Testis (tissue), 3 donors: ENCODE measurements around the gene DDB1. TPM values are rescaled to one million over a fixed set of nuclear protein-coding genes. Genes with fewer than 3 reads are reported as not detected.

Source experiments
- DNase-seq: peaks from one replicate; pipeline ENCODE4 v3.0.0-alpha.2; 2019
- H3K27ac ChIP-seq, 2 donors: fragments of 200-600 bp; sonication (generic); one replicate each; pipeline ENCODE4 v1.5.1; 2019
- H3K27me3 ChIP-seq: fragments of 200-600 bp; sonication (generic); one replicate; pipeline ENCODE4 v1.5.1; 2019
- H3K36me3 ChIP-seq: fragments of 200-600 bp; sonication (generic); one replicate; pipeline ENCODE4 v1.5.1; 2017; ENCODE audit warnings: low read depth; ENCODE audit errors: missing control alignments
- H3K4me1 ChIP-seq: fragments of 200-600 bp; sonication (generic); one replicate; pipeline ENCODE4 v1.5.1; 2019
- H3K4me3 ChIP-seq, 2 donors: fragments of 200-600 bp; sonication (generic); one replicate each; pipeline ENCODE4 v1.5.1; 2017 to 2019
- H3K9me3 ChIP-seq: fragments of 200-600 bp; sonication (generic); one replicate; pipeline ENCODE4 v1.5.1; 2017
- CTCF ChIP-seq, 3 experiments: fragments of 450-650 bp in 2 of 3; fragments of 200-600 bp in 1 of 3; sonication (generic) in 1 of 3; IDR thresholded peaks; one replicate each; pipeline ENCODE4 v1.5.1; 2016 to 2019; ENCODE audit warnings: antibody characterized with exemption in 3 of 3, mild to moderate bottlenecking in 2 of 3, moderate library complexity in 1 of 3
- POLR2A ChIP-seq: fragments of 450-650 bp; IDR thresholded peaks from one replicate; pipeline ENCODE4 v1.6.1; 2017; ENCODE audit warnings: antibody characterized with exemption, mild to moderate bottlenecking, moderate library complexity
- WGBS, 2 donors: methylation state at CpG; one replicate each; pipeline ENCODE4 v1.1.5; 2018; 5-methylcytosine and 5-hydroxymethylcytosine counted together
- intact Hi-C: fragments of 100-400 bp; cut with DNase I; formaldehyde crosslinking; loops from one replicate; pipeline ENCODE4 v1.15.1; 2023; ENCODE audit warnings: low total_unique reads
- polyA plus RNA-seq: library from polyadenylated mRNA; stranded (reverse); fragments of 350-450 nt; fragmentation: Illumina TruSeq; extraction: RNeasy Lipid Tissue Mini Kit (QIAGEN cat#74804); gene quantifications from one replicate; pipeline ENCODE4 v1.2.3, GENCODE V29; 2014; ENCODE audit warnings: low read depth, low replicate concordance; ENCODE audit not compliant: insufficient read depth
- total RNA-seq, 2 donors: library from RNA; depleted of rRNA; stranded (reverse); fragments of >200 nt; gene quantifications; one replicate each; pipeline ENCODE4 v1.2.3, GENCODE V29; 2016

Gene DDB1
- total and polyA plus RNA-seq, 3 donors from 2014 or later, result 257 to 333 (median 266) TPM

GRCh38 chr11:61357894-61358239 is 25.0 kb upstream of the DDB1 start:
- DNase-seq, result no peak
- peaks cover 5% of the 10 kb centered on the region for H3K4me1 ChIP-seq
- TF ChIP-seq POLR2A (no peak), CTCF (IDR thresholded peaks at IDR 0.05) (no peak)
- H3K9me3 ChIP-seq, result no peaks in the 10 kb centered on the region
- no peaks in the 10 kb centered on the region for H3K36me3 ChIP-seq
- H3K4me3 ChIP-seq, result no peak overlapping the region
- no peaks in the 10 kb centered on the region for H3K27me3 ChIP-seq
- H3K27ac ChIP-seq, result no peak overlapping the region
- intact Hi-C loops, result no loop called here
- 89 to 94% methylated on average over 6 of the region's 6 CpGs for WGBS, 2 donors

- TF ChIP-seq POLR2A (no peak), CTCF (IDR thresholded peaks at IDR 0.05) (no peak)
- Histone ChIP-seq H3K9me3 (no peaks in the 10 kb centered on the region), H3K27me3 (no peaks in the 10 kb centered on the region), H3K4me1 (peaks cover 5% of the 10 kb centered on the region), H3K4me3 (no peak overlapping the region), H3K27ac (no peak overlapping the region), H3K36me3 (no peaks in the 10 kb centered on the region)
- intact Hi-C loops, result no loop called here
- no peak for DNase-seq
- WGBS, 2 donors, result 78 to 93% methylated on average over 9 of the region's 9 CpGs
These were observed 24.5 kb upstream of the DDB1 start for GRCh38 chr11:61357233-61357893.

- Histone ChIP-seq H3K4me3 (no peak overlapping the region), H3K36me3 (no peaks in the 10 kb centered on the region), H3K4me1 (peaks cover 5% of the 10 kb centered on the region), H3K27me3 (no peaks in the 10 kb centered on the region), H3K9me3 (no peaks in the 10 kb centered on the region), H3K27ac (no peak overlapping the region)
- WGBS, 2 donors, result 90 to 100% methylated on average over 1 to 4 of the region's 4 CpGs
- no peak for DNase-seq
- TF ChIP-seq POLR2A (no peak), CTCF (IDR thresholded peaks at IDR 0.05) (no peak)
- intact Hi-C loops, result no loop called here
These were observed 23.8 kb upstream of the DDB1 start for GRCh38 chr11:61356706-61357105.

- Histone ChIP-seq H3K4me1 (no peaks in the 10 kb centered on the region), H3K27ac (no peak overlapping the region), H3K9me3 (no peaks in the 10 kb centered on the region), H3K4me3 (no peak overlapping the region), H3K27me3 (no peaks in the 10 kb centered on the region), H3K36me3 (no peaks in the 10 kb centered on the region)
- TF ChIP-seq POLR2A (no peak), CTCF (IDR thresholded peaks at IDR 0.05) (no peak)
- DNase-seq, result no peak
- intact Hi-C loops, result no loop called here
- WGBS, 2 donors, result 83 to 88% methylated on average over 2 of the region's 2 CpGs
These were observed 21.3 kb upstream of the DDB1 start for GRCh38 chr11:61354208-61354607.
